ENCODE data around the gene GJB5.

Gene GJB5

DNA sequence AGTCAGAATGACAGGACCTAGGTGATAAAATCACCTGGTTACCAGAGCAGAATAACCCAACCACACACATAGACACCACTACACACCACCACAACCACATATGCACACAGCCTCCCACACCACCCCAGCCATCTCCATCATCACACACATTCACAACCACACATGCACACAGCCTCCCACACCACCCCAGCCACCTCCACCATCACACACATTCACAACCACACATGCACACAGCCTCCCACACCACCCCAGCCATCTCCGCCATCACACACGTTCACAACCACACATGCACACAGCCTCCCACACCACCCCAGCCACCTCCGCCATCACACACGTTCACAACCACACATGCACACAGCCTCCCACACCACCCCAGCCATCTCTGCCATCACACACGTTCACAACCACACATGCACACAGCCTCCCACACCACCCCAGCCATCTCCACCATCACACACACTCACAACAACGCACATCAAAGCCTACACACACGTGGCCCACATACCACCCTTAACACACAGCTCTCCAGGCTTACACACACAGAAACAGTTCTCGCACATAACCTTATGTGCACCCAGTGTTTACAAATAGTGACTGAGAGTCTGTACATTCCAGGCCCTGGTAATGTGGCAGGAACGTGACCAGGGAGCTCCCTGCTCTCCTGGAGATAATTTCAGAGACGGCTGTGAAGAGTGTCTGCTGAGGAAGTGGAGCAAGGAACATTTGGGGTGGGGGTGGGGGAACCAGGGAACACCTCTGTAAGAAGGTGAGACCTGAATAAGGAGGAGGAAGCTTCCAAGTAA lies 22.9 kb downstream of the GJB5 start:
- DNase-seq, result no peak

DNA sequence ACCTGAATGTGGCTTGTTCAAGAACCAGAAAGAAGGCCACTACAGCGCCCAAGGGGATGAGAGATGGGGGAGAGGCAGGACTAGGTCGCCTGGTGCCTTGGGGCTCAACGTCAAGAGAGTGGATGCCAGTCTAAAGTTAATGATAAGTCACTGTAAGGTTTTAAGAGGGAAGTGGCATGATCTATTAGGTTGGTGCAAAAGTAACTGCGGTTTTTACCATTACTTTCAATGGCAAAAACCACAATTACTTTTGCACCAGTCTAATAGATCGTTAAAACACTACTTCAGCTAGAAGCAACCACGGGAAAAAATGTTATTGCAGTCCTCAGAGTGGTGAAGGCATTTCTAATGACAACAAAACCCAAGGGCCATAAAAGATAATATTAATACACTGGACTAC lies 23.5 kb downstream of the GJB5 start:
- DNase-seq, result no peak

DNA sequence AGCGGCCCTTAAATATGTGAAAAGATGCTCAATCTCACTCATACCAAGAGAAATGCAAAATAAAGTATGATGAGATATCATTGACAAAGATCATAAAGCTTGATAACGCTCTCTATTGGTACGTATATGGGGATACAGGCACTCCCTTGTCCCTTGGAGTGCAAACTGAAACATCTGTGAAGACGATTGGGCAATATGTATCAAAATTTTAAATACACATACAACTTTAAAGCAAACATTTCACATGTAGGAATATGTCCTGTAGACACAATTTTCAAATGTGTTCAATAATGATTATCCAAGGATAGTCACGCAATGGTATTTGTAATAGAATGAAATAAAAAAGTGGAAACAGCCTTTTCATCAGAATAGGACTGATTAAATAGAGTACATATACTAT lies 24.2 kb downstream of the GJB5 start:
- no peak for DNase-seq

DNA sequence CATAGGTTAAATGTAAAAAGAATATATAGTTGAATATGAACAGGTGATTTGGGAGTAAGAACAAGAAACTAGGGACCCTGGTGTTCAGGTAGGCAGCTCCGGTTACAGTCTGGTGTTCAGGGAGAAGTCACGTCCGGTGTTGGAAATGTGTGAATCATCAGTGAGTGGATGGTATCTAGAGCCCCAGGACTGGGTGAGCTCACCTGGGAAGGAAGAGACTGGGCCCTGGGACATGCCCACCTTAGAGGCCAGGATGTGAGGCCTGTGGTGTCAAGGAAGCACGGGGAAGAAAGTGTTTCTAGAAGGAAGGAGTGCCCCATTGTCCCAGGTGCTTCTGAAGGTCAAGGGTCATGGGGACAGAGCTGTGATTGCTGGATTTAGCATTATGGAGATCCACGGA lies 24.7 kb downstream of the GJB5 start:
- no peak for DNase-seq

DNA sequence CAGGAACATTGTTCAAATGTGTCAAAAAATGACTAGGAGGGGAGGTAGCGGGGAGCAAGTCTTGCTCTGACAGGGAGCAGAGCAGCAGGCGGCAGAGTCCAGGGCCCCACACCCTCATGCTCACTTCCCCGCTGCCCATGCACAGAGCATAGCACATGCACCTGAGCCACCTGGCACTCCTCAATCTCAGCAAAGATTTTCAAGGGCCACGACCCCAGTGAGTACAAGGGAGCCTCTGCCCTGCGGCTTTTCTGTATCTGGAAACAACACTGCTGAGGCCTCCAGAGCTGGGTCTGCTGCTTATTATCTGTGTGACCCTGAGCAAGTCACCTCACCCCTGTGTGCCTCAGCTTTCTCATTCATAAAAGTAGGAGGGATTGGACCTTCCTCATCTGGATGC lies 25.1 kb downstream of the GJB5 start:
- DNase-seq, result no peak

DNA sequence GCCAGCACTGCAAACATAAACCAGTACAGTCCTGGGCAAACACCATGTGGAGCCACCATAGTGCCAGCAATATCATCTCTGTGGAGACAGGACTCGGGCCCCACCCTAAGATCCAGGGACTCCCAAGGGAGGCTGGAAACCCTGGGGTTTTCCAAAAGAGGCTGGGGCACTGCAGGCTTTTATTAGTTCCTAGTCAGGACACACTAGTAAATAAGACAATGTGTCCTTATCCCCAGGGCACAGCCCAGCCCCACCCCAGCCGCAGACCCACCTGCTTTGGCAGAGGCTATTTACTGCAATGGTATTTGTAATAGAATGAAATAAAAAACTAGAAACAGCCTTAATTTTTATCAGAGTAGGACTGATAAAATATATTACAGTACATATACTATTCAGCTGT lies 25.7 kb downstream of the GJB5 start:
- DNase-seq, result no peak

DNA sequence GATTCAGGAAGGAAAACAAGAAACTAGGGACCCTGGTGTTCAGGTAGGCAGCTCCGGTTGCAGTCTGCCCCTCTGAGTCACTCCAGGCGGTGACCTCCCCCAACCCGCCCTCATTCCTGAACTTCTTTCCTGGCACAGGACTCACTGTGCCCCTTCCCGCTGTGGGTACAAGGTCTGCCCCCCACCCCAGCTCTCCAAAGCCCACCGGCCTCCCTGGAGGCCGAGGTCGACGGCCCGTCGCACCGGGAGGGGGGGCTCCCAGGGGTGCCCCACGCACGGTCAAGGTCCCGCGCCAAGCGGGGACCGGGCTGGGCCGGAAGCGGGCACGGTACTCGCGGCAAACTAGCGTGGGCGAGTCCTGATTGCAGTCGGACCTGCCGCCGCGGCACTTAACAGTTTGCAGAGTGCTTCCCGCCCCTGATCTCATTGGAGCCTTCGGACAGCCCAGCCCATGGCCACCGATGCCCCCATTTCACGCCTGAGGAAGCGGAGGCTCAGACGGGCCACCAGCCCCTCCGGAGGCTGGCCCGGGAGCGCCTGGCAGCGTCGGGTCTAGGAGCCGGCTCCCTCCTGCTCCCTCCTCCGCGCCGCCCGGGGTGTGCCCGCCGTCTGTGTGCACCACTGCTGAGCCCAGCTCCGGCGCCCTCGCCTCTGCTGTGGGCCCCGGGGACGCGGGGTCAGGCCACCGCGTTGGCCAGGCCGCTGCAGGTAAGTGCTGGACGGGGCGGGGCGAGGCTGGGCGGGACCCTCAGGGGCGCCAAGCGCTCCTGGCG lies 26.4 kb downstream of the GJB5 start, which contains the start of gene GJB3:
TSS of gene GJB3 (plus strand) at position 144 of the 773 bp plus-strand sequence. CDS start 3,549 bp downstream, outside the sequence.
- DNase-seq, result no peak

DNA sequence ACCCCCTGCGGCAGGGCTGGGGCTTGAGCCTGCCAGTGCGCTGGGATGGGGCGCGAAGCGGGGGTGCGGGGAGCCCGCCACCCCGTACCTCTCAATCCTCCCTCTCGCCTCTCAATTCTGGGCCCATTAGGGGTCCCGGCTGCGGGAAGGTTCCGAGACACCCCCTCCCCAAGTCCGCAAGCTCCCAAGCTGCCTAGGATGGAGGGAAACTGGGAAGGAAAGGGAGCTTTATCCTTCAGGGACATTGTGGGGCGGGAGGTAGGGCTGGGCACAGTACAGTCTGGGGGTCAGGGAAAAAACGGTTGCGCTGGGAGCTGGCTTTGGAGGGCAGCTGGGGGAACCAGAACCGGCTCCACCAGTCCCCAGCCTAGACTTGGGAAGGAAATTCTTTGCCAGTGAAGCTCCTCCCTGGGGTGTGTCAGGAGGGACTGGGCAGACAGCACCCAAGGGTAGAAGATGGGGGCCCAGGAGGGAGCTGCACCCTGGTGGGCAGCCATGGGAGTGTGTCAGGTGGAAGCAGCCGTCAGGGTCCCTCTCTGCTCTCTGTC lies 27.1 kb downstream of the GJB5 start:
- no peak for DNase-seq

DNA sequence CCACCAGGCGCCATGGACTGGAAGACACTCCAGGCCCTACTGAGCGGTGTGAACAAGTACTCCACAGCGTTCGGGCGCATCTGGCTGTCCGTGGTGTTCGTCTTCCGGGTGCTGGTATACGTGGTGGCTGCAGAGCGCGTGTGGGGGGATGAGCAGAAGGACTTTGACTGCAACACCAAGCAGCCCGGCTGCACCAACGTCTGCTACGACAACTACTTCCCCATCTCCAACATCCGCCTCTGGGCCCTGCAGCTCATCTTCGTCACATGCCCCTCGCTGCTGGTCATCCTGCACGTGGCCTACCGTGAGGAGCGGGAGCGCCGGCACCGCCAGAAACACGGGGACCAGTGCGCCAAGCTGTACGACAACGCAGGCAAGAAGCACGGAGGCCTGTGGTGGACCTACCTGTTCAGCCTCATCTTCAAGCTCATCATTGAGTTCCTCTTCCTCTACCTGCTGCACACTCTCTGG lies 29.9 kb downstream of the GJB5 start:
- no peak for DNase-seq

DNA sequence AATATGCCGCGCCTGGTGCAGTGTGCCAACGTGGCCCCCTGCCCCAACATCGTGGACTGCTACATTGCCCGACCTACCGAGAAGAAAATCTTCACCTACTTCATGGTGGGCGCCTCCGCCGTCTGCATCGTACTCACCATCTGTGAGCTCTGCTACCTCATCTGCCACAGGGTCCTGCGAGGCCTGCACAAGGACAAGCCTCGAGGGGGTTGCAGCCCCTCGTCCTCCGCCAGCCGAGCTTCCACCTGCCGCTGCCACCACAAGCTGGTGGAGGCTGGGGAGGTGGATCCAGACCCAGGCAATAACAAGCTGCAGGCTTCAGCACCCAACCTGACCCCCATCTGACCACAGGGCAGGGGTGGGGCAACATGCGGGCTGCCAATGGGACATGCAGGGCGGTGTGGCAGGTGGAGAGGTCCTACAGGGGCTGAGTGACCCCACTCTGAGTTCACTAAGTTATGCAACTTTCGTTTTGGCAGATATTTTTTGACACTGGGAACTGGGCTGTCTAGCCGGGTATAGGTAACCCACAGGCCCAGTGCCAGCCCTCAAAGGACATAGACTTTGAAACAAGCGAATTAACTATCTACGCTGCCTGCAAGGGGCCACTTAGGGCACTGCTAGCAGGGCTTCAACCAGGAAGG lies 30.5 kb downstream of the GJB5 start:
- no peak for DNase-seq

DNA sequence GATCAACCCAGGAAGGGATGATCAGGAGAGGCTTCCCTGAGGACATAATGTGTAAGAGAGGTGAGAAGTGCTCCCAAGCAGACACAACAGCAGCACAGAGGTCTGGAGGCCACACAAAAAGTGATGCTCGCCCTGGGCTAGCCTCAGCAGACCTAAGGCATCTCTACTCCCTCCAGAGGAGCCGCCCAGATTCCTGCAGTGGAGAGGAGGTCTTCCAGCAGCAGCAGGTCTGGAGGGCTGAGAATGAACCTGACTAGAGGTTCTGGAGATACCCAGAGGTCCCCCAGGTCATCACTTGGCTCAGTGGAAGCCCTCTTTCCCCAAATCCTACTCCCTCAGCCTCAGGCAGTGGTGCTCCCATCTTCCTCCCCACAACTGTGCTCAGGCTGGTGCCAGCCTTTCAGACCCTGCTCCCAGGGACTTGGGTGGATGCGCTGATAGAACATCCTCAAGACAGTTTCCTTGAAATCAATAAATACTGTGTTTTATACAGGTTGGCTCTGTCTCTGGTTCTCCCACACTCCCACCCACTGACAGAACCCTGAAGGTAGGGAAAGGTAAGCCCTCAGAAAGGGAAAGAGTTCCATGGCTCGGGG lies 31.1 kb downstream of the GJB5 start:
- DNase-seq, result no peak

DNA sequence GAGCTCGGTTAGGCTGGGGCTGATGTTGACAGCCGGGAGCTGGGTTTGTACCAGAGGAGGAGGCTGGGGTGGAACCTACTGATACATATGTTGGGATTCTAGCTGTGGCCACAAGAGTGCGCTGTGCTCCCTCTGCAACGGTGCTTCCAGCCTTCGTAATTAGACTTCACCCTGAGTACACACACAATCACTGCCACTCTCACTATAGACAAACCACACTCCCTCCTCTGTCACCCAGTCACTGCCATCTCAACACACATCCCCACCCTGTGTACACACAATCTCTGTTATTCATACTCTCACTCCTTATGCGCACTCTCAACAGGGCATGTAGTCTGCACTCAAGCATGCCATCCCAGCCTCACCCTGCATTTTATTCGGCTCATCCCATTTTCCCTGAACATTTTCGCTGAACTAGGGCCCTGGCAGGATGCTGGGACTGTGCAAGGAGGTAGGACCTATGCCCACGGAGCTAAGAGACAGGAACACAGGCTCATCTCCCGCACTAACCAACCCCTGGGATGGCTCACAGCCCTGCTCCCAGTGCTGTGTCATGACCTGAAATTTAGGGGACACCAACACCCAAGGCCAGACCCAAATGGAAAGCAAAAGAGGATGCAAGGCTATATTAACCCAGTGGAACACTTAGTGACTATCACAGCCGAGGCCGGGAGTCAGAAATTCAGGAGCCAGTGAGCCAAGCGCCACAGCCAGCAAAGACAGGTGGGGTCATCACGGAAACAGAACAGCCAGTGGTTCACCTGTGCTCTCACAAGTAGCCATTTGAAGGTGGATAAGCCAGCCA lies 31.9 kb downstream of the GJB5 start:
- DNase-seq, result no peak

DNA sequence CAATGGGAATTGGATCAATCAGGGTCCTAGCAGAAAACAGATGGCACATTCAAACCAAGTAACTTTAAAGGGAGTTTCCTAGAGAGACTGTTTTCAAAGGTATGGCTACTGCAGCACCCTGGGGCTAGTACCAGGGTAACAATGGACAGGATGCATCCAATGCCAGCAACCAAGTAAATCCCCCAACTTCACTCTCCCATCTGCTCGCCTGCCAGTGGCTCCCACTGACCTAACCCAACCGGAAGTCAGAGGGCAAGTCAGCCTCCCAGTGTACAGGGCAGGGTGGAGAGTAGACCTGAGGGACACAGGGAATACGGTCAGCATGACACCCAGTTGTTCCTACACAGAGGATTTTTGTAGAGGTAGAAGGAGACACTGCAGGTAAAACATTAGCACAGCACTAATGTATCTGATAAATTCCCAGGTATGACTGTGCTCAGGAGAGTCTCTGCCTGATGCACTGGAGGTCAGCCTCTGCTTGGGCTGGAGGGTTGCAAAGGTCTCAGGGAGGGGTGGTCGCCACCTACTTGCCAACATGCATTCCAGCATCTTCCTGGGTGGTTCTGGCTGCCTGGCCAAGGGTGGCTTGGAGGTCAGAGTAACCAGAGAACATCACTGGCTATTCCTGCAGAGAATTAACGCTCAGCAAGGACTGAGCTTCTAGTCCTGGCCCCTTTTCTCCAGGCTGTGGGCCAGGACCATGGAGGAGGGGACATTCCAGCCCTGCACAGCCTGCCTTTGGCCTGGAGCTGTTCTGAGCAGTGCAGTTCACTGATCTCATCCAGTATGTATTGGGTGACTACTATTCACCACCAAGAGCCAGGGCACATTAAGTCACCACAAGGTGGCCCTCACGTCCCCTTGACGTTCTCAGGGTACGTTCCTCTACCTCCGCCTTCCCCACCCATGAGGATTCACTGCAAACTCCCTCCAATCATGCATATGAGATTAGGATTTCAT lies 32.9 kb downstream of the GJB5 start:
- no peak for DNase-seq

DNA sequence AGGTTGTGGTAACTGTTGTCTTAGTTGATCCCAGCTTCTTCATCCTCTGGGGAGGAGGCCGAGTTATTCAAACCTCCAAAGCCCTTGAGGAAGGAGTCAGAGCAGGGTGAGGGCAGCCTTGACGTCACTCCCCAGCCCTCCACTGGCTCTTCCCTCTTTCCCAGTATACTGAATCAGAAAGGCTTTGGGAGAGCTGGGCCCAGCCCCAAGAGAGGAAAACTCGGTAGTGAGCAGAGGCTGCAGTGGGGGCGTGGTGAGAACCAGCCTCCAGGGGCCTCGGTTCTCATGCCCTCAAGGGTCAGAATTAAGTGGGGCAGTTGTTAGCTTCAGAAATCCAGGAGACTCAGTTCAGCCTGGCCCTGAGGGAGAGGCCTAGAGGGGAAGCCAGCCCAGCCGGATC lies 36.1 kb downstream of the GJB5 start:
- DNase-seq, result no peak

DNA sequence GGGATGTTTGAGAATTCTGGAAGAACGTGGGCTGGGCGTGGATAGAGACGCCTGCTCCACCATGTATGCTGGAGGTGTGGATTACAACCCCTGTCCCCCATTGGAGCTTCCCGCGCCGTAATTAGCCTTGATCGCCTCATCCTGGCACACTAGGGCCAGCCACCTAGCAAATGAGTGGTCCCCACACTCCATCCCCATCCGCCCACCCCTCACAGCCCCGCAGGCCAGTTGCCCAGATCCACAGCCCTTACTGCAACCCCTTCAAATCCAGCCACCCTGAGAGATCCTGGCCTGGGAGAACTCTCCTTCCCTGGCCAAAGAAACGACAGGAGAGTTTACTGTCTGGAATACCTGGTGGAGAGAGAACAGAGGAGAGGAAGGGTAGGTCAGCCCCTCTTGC lies 37.6 kb downstream of the GJB5 start:
- no peak for DNase-seq

DNA sequence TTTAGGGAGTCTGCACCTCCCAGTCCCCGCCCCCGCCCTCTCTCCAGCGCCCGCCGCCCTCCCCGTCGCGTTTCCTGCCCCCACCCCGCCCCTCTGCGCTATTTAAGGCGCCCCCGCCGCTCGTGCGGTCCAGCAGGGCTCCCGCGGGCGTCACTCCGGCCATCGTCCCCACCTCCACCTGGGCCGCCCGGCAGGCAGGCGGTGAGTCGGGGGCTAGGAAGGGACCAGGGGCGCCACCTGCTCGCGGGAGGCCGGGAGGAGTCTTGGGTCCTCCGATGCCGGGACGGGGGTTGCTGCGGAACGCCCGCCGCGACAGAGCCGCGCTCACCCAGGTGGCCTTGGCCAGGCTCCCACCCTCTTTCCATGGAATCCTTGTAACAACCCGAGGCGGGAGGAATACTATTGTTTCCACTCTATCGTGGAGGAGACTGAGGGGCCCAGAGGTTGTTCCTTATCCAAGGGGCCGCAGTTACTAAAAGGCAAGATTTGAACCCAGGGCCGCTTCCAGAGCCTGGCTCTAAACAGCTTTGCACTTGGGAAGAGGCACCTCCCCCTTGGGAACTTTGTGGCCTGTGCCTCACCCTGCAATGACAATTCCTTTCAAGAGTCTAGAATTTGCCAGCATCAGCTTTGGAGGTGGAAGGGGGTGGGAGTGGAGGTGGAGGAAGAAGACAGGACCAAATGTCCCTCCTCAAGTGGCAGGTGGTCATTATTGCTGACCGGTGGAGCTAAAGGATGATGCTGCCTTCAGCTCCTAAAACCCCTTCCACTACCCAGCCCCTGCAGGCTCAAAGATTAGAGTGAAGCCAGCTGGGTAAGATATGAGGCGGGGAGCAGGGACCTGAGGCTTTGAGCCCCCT lies 38.3 kb downstream of the GJB5 start, which contains the start of gene GJA4:
TSS of gene GJA4 (plus strand) at position 132 of the 860 bp plus-strand sequence. CDS start 1,215 bp downstream, outside the sequence.
- DNase-seq, result no peak

DNA sequence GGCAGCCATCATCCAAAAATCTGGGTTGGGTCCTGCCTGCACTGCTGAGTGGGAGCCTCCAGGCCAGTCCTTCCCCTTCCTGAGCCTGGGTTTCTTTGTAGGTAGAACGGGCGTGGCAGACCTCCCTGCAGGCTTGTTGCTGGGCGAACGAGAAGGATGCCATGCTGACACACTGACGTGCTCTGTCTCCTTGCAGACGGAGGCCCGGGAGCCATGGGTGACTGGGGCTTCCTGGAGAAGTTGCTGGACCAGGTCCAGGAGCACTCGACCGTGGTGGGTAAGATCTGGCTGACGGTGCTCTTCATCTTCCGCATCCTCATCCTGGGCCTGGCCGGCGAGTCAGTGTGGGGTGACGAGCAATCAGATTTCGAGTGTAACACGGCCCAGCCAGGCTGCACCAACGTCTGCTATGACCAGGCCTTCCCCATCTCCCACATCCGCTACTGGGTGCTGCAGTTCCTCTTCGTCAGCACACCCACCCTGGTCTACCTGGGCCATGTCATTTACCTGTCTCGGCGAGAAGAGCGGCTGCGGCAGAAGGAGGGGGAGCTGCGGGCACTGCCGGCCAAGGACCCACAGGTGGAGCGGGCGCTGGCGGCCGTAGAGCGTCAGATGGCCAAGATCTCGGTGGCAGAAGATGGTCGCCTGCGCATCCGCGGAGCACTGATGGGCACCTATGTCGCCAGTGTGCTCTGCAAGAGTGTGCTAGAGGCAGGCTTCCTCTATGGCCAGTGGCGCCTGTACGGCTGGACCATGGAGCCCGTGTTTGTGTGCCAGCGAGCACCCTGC lies 39.3 kb downstream of the GJB5 start:
- no peak for DNase-seq

DNA sequence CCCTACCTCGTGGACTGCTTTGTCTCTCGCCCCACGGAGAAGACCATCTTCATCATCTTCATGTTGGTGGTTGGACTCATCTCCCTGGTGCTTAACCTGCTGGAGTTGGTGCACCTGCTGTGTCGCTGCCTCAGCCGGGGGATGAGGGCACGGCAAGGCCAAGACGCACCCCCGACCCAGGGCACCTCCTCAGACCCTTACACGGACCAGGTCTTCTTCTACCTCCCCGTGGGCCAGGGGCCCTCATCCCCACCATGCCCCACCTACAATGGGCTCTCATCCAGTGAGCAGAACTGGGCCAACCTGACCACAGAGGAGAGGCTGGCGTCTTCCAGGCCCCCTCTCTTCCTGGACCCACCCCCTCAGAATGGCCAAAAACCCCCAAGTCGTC lies 39.9 kb downstream of the GJB5 start:
- no peak for DNase-seq

DNA sequence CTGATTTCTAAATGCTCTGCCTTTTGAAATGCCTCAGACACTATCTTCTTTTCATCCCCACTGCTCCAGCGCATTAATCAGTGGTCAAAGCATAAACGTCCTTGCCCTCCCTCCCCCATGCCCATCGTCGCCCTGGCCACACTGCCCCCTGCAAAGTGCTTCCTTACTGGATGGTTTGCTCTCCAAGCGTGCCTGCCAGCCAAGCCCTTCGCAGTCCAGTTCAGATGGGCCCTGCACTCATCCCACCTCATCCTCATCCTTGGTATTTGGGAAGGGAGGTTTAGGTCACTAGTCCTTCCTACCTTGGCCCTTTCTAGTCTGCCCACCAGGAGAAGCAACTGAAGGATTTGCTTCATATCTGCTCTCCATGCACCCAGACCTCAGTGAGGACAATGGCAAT lies 41.1 kb downstream of the GJB5 start:
- no peak for DNase-seq

Data from NCI-H1048 (cell line).